GM12864 (cell line): Measurements from ENCODE around the gene MAGI2.

Experiments
- DNase-seq: peaks from one replicate; pipeline ENCODE4 v3.0.0-alpha.2; 2011; ENCODE audit warnings: low read depth
- H3K4me3 ChIP-seq: 2 replicates; pipeline ENCODE4 v1.5.1; 2011; ENCODE audit warnings: mild to moderate bottlenecking, low read depth, low read length, control low read depth
- TF ChIP-seq, protein P1 (sequence below): IDR thresholded peaks from 2 replicates; pipeline ENCODE4 v1.5.1; 2011; ENCODE audit warnings: low read depth, mild to moderate bottlenecking, moderate library complexity, low read length, control low read depth, inconsistent platforms; ENCODE audit errors: missing control alignments

The MAGI2 gene

DNA sequence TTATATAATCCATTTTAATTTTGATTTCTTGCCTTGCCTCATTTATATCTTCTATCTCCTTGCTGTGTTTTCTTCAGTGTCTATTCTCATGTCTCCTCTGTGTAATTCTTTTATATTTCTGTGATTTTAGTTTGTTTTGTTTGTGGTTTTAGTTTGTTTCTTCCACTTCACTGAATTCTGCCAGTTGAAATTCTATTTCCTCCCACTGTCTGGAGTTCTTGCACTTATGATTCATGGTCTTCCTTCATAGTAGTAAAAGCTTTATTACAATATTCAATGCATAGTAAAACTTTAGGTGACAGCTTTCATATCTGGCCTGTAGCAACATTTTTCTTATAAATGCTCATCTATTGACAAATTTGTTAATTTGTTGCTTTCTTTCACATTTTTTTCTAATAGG, 113.3 kb downstream of the MAGI2 start:
- H3K4me3 ChIP-seq, result no peak overlapping the region
- no peak for DNase-seq
- TF ChIP-seq, protein P1, sequence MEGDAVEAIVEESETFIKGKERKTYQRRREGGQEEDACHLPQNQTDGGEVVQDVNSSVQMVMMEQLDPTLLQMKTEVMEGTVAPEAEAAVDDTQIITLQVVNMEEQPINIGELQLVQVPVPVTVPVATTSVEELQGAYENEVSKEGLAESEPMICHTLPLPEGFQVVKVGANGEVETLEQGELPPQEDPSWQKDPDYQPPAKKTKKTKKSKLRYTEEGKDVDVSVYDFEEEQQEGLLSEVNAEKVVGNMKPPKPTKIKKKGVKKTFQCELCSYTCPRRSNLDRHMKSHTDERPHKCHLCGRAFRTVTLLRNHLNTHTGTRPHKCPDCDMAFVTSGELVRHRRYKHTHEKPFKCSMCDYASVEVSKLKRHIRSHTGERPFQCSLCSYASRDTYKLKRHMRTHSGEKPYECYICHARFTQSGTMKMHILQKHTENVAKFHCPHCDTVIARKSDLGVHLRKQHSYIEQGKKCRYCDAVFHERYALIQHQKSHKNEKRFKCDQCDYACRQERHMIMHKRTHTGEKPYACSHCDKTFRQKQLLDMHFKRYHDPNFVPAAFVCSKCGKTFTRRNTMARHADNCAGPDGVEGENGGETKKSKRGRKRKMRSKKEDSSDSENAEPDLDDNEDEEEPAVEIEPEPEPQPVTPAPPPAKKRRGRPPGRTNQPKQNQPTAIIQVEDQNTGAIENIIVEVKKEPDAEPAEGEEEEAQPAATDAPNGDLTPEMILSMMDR, result no peak

DNA sequence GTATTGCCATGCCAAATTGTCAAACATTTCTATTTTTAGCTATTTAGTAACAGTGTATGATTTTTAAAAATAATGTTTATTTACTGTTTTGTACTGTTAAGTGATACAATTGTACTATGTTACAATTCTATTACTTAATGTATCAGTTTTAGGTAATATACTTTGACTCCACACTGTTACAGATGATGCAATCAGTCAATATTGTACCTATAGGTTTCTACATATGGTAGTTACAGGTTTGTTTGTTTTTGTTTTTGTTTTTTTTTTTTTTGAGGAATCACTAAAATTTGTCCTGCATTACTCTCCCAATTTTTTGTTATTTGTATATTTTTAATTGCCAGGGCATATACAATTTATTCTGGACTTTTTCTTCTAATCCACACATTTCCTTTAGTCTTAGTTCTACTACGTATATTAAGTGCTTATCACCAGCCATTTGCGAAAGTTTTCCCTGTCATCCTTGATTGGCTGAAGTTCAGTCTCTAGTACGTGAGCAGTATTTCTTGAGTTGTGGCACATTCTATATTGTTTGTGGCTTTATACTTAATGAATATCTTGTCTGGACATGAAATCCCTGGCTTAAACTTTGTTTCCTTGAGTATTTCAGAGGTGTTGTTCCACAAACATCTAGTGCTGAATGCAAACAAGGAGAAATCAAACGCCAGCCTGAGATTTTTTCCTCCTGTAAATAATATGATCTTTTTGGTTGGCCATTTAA, 114.1 kb downstream of the MAGI2 start:
- TF ChIP-seq, protein P1, result no peak
- H3K4me3 ChIP-seq, result no peak overlapping the region
- DNase-seq, result no peak

DNA sequence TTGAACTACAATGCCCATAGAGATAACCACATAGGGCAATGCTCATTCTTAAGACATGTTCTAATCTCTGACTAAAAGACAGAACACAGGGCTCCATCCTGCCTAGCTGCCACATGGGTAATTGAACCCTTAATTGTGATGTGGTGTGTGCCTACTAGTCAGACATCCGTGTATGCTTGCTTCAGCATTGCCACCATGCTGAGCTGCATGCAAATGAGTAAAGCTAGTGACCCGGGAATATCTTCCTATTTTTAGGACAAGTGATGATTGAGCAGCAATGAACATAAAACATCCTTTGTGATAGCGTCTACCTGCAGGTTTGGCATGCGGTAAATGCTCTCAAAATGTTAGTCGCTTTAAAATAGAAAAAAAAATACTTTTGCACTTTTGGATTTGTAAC, 115.8 kb downstream of the MAGI2 start:
- TF ChIP-seq, protein P1, result no peak
- no peak overlapping the region for H3K4me3 ChIP-seq
- no peak for DNase-seq

DNA sequence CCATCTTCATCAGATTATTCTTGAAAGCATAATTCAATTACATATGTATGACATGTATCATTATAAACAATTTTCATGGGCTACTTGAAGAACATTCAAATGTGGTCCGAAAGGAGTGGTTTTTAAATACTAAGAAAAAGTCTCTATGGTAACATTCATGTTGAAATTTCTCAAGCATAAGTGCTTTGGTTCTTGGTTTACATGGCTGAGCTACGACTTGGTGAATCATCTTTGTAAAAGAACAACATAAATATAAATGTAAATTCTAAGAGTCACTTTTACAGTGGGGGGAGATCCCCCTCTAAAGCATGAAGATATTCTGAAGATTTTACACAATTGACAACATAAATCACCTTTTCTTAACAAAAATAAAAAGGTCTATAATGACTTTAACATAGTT, 118.6 kb downstream of the MAGI2 start:
- no peak for DNase-seq
- H3K4me3 ChIP-seq, result no peak overlapping the region
- TF ChIP-seq, protein P1, result no peak

DNA sequence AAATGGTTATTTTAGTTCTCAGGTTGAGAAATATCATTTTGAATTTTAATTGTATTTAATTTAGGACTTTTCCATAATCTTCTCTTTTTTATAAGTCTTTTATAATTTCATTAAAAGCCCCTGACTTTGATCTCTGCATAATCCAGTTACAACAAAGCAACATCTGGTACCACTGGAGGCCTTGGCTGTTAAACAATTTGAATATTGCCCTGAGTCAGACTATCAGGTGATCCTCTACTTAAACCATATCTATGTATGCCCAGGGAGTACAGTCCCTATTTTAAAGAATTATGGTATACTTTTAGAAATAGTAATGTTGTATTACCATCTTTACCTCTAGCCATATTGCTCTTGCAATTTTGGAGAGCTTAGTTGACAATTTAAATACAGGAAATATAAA, 119.1 kb downstream of the MAGI2 start:
- TF ChIP-seq, protein P1, result no peak
- DNase-seq, result no peak

DNA sequence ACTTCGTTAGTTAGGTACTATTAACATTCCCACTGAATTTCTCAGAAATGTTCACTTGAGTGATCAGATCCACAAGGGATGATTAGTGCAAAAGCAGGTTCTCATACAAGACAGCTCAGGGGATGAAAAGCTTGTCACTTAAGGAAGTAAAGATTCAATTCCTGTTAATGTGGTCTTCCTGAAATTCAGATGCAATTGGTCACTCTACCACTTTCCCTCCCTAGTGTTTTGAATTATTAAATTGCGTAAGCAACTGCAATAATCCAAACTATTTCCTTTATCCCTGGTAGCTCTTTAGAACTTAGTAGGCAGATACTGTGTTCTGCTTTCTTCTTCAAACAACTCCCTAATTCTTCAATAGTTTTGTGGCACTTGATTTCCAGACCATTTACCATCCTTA, 121.4 kb downstream of the MAGI2 start:
- DNase-seq, result no peak
- no peak overlapping the region for H3K4me3 ChIP-seq
- TF ChIP-seq, protein P1, result no peak

More for the DNA sequence above, 119.1 kb downstream of the MAGI2 start:
- H3K4me3 ChIP-seq, result no peak overlapping the region

DNA sequence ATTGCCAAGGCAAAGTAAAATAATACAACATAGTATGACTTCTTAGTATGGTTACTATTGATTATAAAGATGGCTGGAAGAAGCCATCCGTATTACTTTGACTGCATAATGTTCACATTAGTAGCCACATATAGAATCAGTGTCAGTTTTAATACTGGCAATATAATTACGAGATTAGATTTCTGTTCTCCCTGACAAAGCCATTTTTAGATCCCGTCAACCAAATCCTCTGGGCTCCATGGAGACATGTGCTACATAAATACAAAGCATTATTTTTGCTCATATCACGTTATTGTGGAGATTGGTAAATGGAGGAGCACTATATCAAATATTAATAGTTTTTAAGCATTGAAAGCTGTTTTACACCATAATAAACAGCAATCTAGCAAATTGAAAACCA, 124.0 kb downstream of the MAGI2 start:
- DNase-seq, result no peak
- no peak overlapping the region for H3K4me3 ChIP-seq
- TF ChIP-seq, protein P1, result no peak
